HepG2 (cell line): ENCODE measurements around the gene CROCC. TPM values are rescaled to one million over a fixed set of nuclear protein-coding genes. Genes with fewer than 3 reads are reported as not detected.

Experiments used
- ATAC-seq: fragments of 200-7000 bp; cut with Tn5 transposase; 3 replicates; pipeline ENCODE4 v1.9.1; 2020; ENCODE audit warnings: mild to moderate bottlenecking, moderate library complexity
- BruUV-seq: library from RNA; stranded (reverse); fragments of 400-500 nt; replicated peaks from 2 replicates; lab custom pipeline; 2021; lab: Mats Ljungman, UMichigan
- CTCF ChIA-PET: fragments of 300-600 bp; formaldehyde crosslinking; extraction: SDS; loops from one replicate; lab custom pipeline; 2021; ENCODE audit warnings: low total read pairs, inconsistent platforms, low intra/inter-chr PET ratio; lab: Yijun Ruan, JAX
- POLR2A ChIA-PET: fragments of 350-600 bp; sonication (Branson Sonifier 250); formaldehyde crosslinking; loops from one replicate; lab custom pipeline; 2020; ENCODE audit warnings: antibody characterized with exemption, inconsistent platforms; lab: Yijun Ruan, JAX
- DNase-seq: peaks from one replicate; pipeline ENCODE4 v3.0.0-alpha.2; 2015; ENCODE audit warnings: low spot score
- FAIRE-seq: peaks from 3 replicates; lab custom pipeline; 2011; peaks lifted over from hg19 to GRCh38; lab: Jason Lieb, UNC
- H2AFZ ChIP-seq: one replicate; pipeline ENCODE4 v1.6.1; 2011; ENCODE audit warnings: low read length, inconsistent platforms
- H3K27ac ChIP-seq: fragments of 300-600 bp; 3 replicates; pipeline ENCODE4 v1.8.0; 2011; ENCODE audit warnings: mixed run types, mild to moderate bottlenecking, mixed read lengths, low read length, inconsistent platforms; ENCODE audit not compliant: insufficient read depth; ENCODE audit errors: extremely low read length
- H3K27me3 ChIP-seq, 2 experiments: fragments of 200-600 bp in 1 of 2; 2 replicates in 1 of 2; 3 replicates in 1 of 2; pipeline versions ENCODE4 v1.6.0 to v1.8.0; 2011; ENCODE audit warnings: low read length in 2 of 2, mild to moderate bottlenecking in 2 of 2, moderate library complexity in 2 of 2, inconsistent platforms in 1 of 2; ENCODE audit not compliant: insufficient read depth in 2 of 2, control insufficient read depth in 1 of 2
- H3K36me3 ChIP-seq, 2 experiments: fragments of 200-600 bp in 1 of 2; replicated peaks in 1 of 2; 2 replicates in 1 of 2; 3 replicates in 1 of 2; pipeline versions ENCODE4 v1.5.1 to v1.8.0; 2011; ENCODE audit warnings: low read length in 2 of 2, inconsistent platforms in 1 of 2; ENCODE audit not compliant: insufficient read depth in 2 of 2, control insufficient read depth in 1 of 2
- H3K4me1 ChIP-seq: 2 replicates; pipeline ENCODE4 v1.5.1; 2012; ENCODE audit warnings: low read length, inconsistent platforms; ENCODE audit not compliant: insufficient read depth
- H3K4me2 ChIP-seq: 2 replicates; pipeline ENCODE4 v1.6.0; 2011; ENCODE audit warnings: low read depth, low read length, inconsistent platforms
- H3K4me3 ChIP-seq, 3 experiments: fragments of 200-600 bp in 1 of 3; sonication (generic), shearing (Covaris generic) in 1 of 3; replicated peaks in 1 of 3; 2 replicates each; pipeline ENCODE4 v1.5.1; 2011 to 2016; ENCODE audit warnings: low read length in 3 of 3, inconsistent platforms in 2 of 3, low read depth in 2 of 3, mild to moderate bottlenecking in 2 of 3, control low read depth in 1 of 3, mixed read lengths in 1 of 3; ENCODE audit not compliant: insufficient read depth in 1 of 3
- H3K79me2 ChIP-seq: one replicate; pipeline ENCODE4 v1.6.1; 2011; ENCODE audit warnings: low read length, inconsistent platforms; ENCODE audit not compliant: insufficient read depth
- H3K9ac ChIP-seq: 2 replicates; pipeline ENCODE4 v1.6.0; 2011; ENCODE audit warnings: mild to moderate bottlenecking, low read depth, low read length, inconsistent platforms; ENCODE audit not compliant: insufficient read depth
- H3K9me3 ChIP-seq: 2 replicates; pipeline ENCODE4 v1.5.1; 2012; ENCODE audit warnings: mild to moderate bottlenecking, low read length
- H4K20me1 ChIP-seq: 2 replicates; pipeline ENCODE4 v1.6.0; 2011; ENCODE audit warnings: inconsistent platforms, mild to moderate bottlenecking, low read length, moderate library complexity; ENCODE audit not compliant: insufficient read depth
- ZNF121 ChIP-seq: sonication (generic); formaldehyde crosslinking; IDR thresholded peaks from 2 replicates; pipeline ENCODE4 v1.5.0; 2020; ENCODE audit warnings: mild to moderate bottlenecking, missing genetic modification reagents
- ZNF577 ChIP-seq: sonication (generic); formaldehyde crosslinking; IDR thresholded peaks from 2 replicates; pipeline ENCODE4 v1.4.0; 2020; ENCODE audit warnings: mild to moderate bottlenecking, low read depth, missing genetic modification reagents, borderline replicate concordance
- ZNF629 ChIP-seq: sonication (generic); formaldehyde crosslinking; conservative IDR thresholded peaks from 2 replicates; pipeline ENCODE4 v1.5.0; 2020; ENCODE audit warnings: missing genetic modification reagents
- ZNF777 ChIP-seq: sonication (generic); formaldehyde crosslinking; IDR thresholded peaks from 2 replicates; pipeline ENCODE4 v1.4.0; 2020; ENCODE audit warnings: missing genetic modification reagents
- WGBS: methylation state at CpG from one replicate; pipeline ENCODE4 v1.1.6; 2017; ENCODE audit warnings: low lambda C conversion rate; 5-methylcytosine and 5-hydroxymethylcytosine counted together
- in situ Hi-C: cut with HindIII; loops from 2 replicates; pipeline ENCODE4 v1.10.0; 2017; ENCODE audit warnings: low pct_unique_long_range_greater_than_20kb; ENCODE audit not compliant: extremely low pct_ligation_motif_present
- intact Hi-C: fragments of 100-400 bp; cut with micrococcal nuclease; formaldehyde crosslinking; loops from one replicate; pipeline ENCODE4 v1.10.0; 2022; ENCODE audit not compliant: unreplicated experiment
- polyA plus RNA-seq, 8 experiments: library from polyadenylated mRNA; depleted of rRNA in 3 of 8; stranded (reverse) in 7 of 8; unstranded in 1 of 8; fragments of >200 nt; fragmentation: Illumina TruSeq in 4 of 8; extraction: Trizol in 4 of 8; gene quantifications; 2 replicates each; pipeline versions ENCODE4 v1.2.1 to v1.2.3, GENCODE V29; 2011 to 2016; ENCODE audit warnings: low read depth in 4 of 8, missing spikeins in 1 of 8, mixed read lengths in 1 of 8; ENCODE audit not compliant: insufficient read depth in 1 of 8
- total RNA-seq, 5 experiments: library from RNA; depleted of rRNA; stranded (reverse); fragments of >200 nt; fragmentation: Illumina TruSeq; extraction: Trizol; gene quantifications; 2 replicates each; pipeline ENCODE4 v1.2.3, GENCODE V29; 2016; ENCODE audit warnings: low read depth in 1 of 5
- TF ChIP-seq, protein P1 (sequence below): sonication (generic); formaldehyde crosslinking; IDR thresholded peaks from 2 replicates; pipeline ENCODE4 v1.5.0; 2020; ENCODE audit warnings: missing genetic modification reagents

CROCC gene
- total and polyA plus RNA-seq, 2 of the 13 experiments (the other 11 are each of a cell fraction or from before 2014, with no cell fraction given): 7.8 to 15.5 TPM

DNA sequence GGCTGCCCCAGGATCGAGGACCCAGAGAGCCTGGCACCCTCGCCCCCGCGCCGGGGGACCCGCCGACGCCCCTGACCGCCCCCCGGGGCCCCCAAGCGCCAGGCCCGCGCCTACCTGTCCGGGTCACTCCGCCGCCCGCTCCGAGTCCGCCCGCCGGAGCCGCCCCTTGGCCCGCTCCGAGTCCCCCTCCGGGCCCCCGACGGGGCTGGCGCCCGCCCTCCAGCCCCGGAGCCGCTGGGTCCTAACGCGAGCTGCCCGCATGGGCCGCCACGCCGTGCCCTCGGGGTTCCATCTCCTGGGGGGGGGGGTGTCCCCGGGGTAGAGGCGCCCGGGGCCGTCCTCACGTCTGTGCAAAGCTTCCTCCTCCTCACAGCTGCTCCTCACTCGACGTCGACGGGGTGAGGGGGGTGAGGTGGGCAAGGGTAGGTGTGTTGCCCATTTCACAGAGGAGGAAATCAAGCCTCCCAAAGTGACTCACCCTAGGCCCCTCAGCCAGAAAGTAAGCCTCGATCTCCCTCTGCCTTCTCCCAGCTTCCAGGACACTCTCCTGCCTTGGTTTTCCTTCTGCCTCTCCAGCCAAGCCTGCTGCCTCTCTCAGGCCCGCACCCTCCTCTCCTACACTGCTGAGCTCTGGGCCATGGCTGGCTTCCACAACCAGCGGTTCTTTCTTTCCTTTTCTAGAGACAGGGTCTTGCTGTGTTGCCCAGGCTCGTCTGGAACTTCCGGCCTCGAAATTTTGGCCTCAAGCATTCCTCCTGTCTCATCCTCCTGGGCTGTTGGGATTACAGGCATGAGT is 58.9 kb downstream of the CROCC start, which contains the start of gene MFAP2:
Gene MFAP2 (minus strand): TSS at position 148 of the 796 bp plus-strand sequence. CDS start 2,347 bp downstream, outside the sequence.
- peaks cover 41% of the 10 kb centered on the region for H3K4me1 ChIP-seq
- BruUV-seq: no TSS peak
- FAIRE-seq (no peak), DNase-seq (no peak), ATAC-seq (0 out of 3 replicates have a peak, but pooled peaks have one; percentile 3)
- no peak within 1 kb of the TSS for H2AFZ ChIP-seq
- H3K27me3 ChIP-seq: peaks cover 4 to 30% of the 10 kb centered on the region in 2 experiments; a peak in 3 of 5 replicates
- H3K4me2 ChIP-seq: peak within 1 kb of the TSS; percentile 36; the same call in 1 of the 2 replicates
- TF ChIP-seq, protein P1, sequence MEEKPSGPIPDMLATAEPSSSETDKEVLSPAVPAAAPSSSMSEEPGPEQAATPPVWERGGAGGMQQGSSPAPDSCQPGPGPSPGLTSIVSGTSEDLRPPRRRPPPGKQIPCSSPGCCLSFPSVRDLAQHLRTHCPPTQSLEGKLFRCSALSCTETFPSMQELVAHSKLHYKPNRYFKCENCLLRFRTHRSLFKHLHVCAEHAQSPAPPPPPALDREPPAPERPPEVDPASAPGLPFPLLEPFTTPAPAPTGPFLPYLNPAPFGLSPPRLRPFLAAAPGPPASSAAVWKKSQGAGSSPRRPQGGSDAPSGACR (CRISPR knock-in tag): no peak
- TF ChIP-seq ZNF577 (CRISPR knock-in tag) (no peak), ZNF777 (CRISPR knock-in tag) (peak; percentile 81), ZNF121 (CRISPR knock-in tag) (peak; percentile 63; the same call in 1 of the 2 replicates), ZNF629 (CRISPR knock-in tag) (peak; percentile 47; the same call in 1 of the 2 replicates)
- H4K20me1 ChIP-seq: no peaks in the 10 kb centered on the region
- H3K4me3 ChIP-seq: peak within 1 kb of the TSS in 2 of 3 experiments; percentile 34 to 54; a peak in 3 of 6 replicates
- H3K79me2 ChIP-seq: no peaks in the 10 kb centered on the region
- no peak within 1 kb of the TSS for H3K27ac ChIP-seq
- 32% methylated on average over 9 of the region's 53 CpGs for WGBS
- POLR2A ChIA-PET: no interaction called here
- in situ Hi-C loops: no loop called here
- CTCF ChIA-PET: no interaction called here
- H3K9ac ChIP-seq: no peak within 1 kb of the TSS
- no peaks in the 10 kb centered on the region for H3K36me3 ChIP-seq
- no peaks in the 10 kb centered on the region for H3K9me3 ChIP-seq
- intact Hi-C loops: no loop called here
